Kasumi-1 (cell line): ENCODE measurements around the gene CDRT4.

Source experiments
- DNase-seq, 2 experiments: peaks; one replicate each; lab custom pipeline; 2025; lab: John Stamatoyannopoulos, UW

CDRT4 gene

DNA sequence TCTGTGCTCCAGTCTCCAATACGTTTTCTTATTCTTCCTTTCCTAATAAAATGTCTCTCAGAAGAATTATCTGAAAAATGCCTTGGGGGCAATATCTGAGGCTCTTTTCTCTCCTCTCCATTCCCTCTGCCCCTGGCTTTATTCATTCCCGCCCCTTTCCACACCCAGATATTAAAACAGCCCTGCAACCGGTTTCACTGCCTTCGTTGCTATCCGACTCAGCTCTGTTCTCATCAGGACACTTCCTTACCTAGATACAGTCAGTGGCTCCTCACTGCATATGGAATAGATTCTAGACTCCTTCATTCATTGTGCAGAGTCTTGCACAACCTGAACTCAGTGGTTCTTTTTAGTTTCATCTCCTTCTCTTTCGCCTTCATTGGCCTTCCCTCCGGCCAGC is 74.0 kb downstream of the CDRT4 start:
- DNase-seq, result no peak

DNA sequence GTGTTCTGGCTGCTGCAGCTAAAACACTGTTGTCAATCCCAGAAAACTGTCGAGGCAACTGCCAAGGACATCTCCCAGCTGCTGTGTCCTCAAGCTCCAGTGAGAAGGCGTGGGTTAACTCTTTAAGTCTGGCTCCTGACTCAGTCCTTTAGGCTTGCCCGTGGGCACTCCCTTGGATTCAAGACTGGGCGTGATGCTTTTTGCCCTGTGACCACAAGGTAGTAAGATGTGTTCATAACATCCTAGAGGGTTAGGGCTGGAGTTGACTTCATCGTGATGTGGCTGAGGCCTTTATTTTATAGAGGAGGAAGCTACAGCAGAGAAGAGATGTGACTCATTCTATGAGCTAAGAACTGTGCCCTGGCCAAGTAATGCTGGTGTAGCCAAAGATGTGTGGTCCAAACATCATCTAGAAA is 75.1 kb downstream of the CDRT4 start:
- DNase-seq, result peak in 1 of 2 experiments; percentile 0

DNA sequence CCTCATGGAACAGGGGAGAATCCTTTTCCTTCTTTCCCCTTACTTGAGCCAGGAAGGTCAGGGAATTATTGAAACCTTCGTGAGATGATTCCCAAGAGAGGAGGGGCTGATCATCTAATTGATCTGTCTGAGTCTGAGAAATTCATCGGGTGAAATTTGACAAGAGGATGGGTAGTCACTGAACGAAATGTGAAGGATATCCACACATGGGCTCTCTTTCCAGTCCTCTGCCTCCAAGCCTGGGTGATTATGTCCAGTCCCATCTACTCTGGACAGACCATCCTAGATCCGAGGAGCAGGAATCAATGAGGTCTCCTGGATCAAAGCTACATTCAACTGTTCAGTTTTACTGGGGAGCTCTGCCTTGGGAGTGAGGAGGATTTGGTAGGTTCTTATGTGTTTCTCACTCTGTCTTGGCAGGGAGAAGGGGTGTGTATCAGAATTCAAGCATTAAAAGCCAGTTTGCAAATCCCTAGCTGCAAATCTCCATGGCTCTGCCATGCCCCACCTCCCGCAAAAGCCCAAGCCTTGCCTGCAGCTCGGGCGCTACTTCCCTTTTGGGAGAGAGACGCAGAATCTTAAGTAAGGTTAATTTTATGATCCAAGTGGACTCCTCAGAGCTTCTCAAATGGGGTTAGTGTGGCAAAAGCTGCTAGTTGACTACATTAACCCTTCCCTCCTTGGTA is 78.9 kb downstream of the CDRT4 start:
- DNase-seq, result no peak

DNA sequence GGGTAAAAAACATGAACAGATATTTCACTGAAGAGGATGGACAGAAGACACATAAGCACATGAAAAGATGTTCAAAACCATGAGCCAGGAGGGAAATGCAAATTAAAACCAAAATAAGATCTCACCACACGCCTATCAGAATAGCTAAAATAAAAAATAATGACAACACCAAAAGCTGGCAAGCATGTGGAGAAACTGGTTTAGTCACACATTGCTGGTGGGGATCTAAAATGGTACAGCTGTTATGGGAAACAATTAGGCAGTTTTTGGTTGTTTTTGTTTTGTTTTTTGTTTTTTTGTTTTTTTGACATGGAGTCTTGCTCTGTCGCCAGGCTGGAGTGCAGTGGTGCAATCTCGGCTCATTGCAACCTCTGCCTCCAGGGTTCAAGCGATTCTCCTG is 81.3 kb downstream of the CDRT4 start:
- no peak for DNase-seq
